ENCODE measurements around the gene PRAMEF4. TPM values are rescaled to one million over a fixed set of nuclear protein-coding genes. Genes with fewer than 3 reads are reported as not detected.
"Not testable (repeated sequence)": the region's sequence is repeated elsewhere in the genome, so short reads cannot be mapped to it uniquely, and the experiment has no call there.

PRAMEF4 gene
- total RNA-seq (2021) (not detected in 2 replicates), Bru-seq, nascent RNA (not detected), BruChase-seq, experiment 1, labeled RNA remaining after a 2-hour chase (not detected), BruChase-seq, experiment 2, labeled RNA remaining after a 6-hour chase (not detected)
- long read RNA-seq: 0 reads

GRCh38 chr1:12886101-12886500 lies at the start of gene PRAMEF4:
Gene PRAMEF4 (minus strand): TSS chr1:12886201. CDS start chr1:12883394, 2,807 bp downstream.
- intact Hi-C loops (cut with micrococcal nuclease; ENCODE audit: unreplicated experiment); H3K4me3 ChIP-seq; H3K9me3 ChIP-seq (ENCODE audit: insufficient read depth, low read depth); DNase-seq; H3K4me1 ChIP-seq (replicated peaks; ENCODE audit: insufficient read depth); H3F3A ChIP-seq (ENCODE audit: insufficient read depth, low read depth); H4K20me1 ChIP-seq (ENCODE audit: insufficient read depth); H2AFZ ChIP-seq; POLR2A ChIA-PET (ENCODE audit: unreplicated experiment); H3K27me3 ChIP-seq (ENCODE audit: insufficient read depth, low read depth); BruUV-seq (replicated peaks); H3K9me2 ChIP-seq (ENCODE audit: insufficient read depth); H3K4me2 ChIP-seq; CTCF ChIA-PET; H3K27ac ChIP-seq; H3K79me2 ChIP-seq (ENCODE audit: low read depth); H3K36me3 ChIP-seq (ENCODE audit: low read depth): not testable (repeated sequence)

GRCh38 chr1:12924368-12924767 lies 38.4 kb upstream of the PRAMEF4 start:
- H4K20me1 ChIP-seq (ENCODE audit: insufficient read depth); H3K4me3 ChIP-seq; H3K27me3 ChIP-seq (ENCODE audit: insufficient read depth, low read depth); intact Hi-C loops (cut with micrococcal nuclease; ENCODE audit: unreplicated experiment); H3K9me2 ChIP-seq (ENCODE audit: insufficient read depth); POLR2A ChIA-PET (ENCODE audit: unreplicated experiment); H3F3A ChIP-seq (ENCODE audit: insufficient read depth, low read depth); H3K36me3 ChIP-seq (ENCODE audit: low read depth); H3K79me2 ChIP-seq (ENCODE audit: low read depth); H3K4me2 ChIP-seq; CTCF ChIA-PET; DNase-seq; BruUV-seq (replicated peaks); H3K9me3 ChIP-seq (ENCODE audit: insufficient read depth, low read depth); H2AFZ ChIP-seq; H3K27ac ChIP-seq; H3K4me1 ChIP-seq (replicated peaks; ENCODE audit: insufficient read depth): not testable (repeated sequence)

- CTCF ChIA-PET; H4K20me1 ChIP-seq (ENCODE audit: insufficient read depth); H3K36me3 ChIP-seq (ENCODE audit: low read depth); H3K9me2 ChIP-seq (ENCODE audit: insufficient read depth); H2AFZ ChIP-seq; H3F3A ChIP-seq (ENCODE audit: insufficient read depth, low read depth); BruUV-seq (replicated peaks); H3K27me3 ChIP-seq (ENCODE audit: insufficient read depth, low read depth); H3K9me3 ChIP-seq (ENCODE audit: insufficient read depth, low read depth); H3K4me3 ChIP-seq; H3K79me2 ChIP-seq (ENCODE audit: low read depth); H3K27ac ChIP-seq; POLR2A ChIA-PET (ENCODE audit: unreplicated experiment); intact Hi-C loops (cut with micrococcal nuclease; ENCODE audit: unreplicated experiment); H3K4me2 ChIP-seq; H3K4me1 ChIP-seq (replicated peaks; ENCODE audit: insufficient read depth): not testable (repeated sequence)
- DNase-seq: peak in 1 of 2 experiments; percentile 5
Observed at GRCh38 chr1:12921749-12922148, 35.7 kb upstream of the PRAMEF4 start.

GRCh38 chr1:12916310-12916709 lies 30.3 kb upstream of the PRAMEF4 start, which contains the start of gene PRAMEF7:
Gene PRAMEF7 (plus strand): TSS chr1:12916610. CDS start chr1:12917693, 1,083 bp downstream.
- H3K9me3 ChIP-seq (ENCODE audit: insufficient read depth, low read depth); H3K36me3 ChIP-seq (ENCODE audit: low read depth); H3K4me2 ChIP-seq; POLR2A ChIA-PET (ENCODE audit: unreplicated experiment); CTCF ChIA-PET; H3K27me3 ChIP-seq (ENCODE audit: insufficient read depth, low read depth); H3F3A ChIP-seq (ENCODE audit: insufficient read depth, low read depth); H3K4me1 ChIP-seq (replicated peaks; ENCODE audit: insufficient read depth); DNase-seq; H3K4me3 ChIP-seq; H2AFZ ChIP-seq; BruUV-seq (replicated peaks); H4K20me1 ChIP-seq (ENCODE audit: insufficient read depth); H3K9me2 ChIP-seq (ENCODE audit: insufficient read depth); intact Hi-C loops (cut with micrococcal nuclease; ENCODE audit: unreplicated experiment); H3K27ac ChIP-seq; H3K79me2 ChIP-seq (ENCODE audit: low read depth): not testable (repeated sequence)

GRCh38 chr1:12903793-12904572 lies 18.0 kb upstream of the PRAMEF4 start:
- H2AFZ ChIP-seq; DNase-seq; H3K9me2 ChIP-seq (ENCODE audit: insufficient read depth); CTCF ChIA-PET; intact Hi-C loops (cut with micrococcal nuclease; ENCODE audit: unreplicated experiment); H3K4me2 ChIP-seq; H3K4me1 ChIP-seq (replicated peaks; ENCODE audit: insufficient read depth); H3K4me3 ChIP-seq; H4K20me1 ChIP-seq (ENCODE audit: insufficient read depth); H3F3A ChIP-seq (ENCODE audit: insufficient read depth, low read depth); POLR2A ChIA-PET (ENCODE audit: unreplicated experiment); H3K9me3 ChIP-seq (ENCODE audit: insufficient read depth, low read depth); H3K27ac ChIP-seq; H3K27me3 ChIP-seq (ENCODE audit: insufficient read depth, low read depth); H3K79me2 ChIP-seq (ENCODE audit: low read depth); H3K36me3 ChIP-seq (ENCODE audit: low read depth); BruUV-seq (replicated peaks): not testable (repeated sequence)

GRCh38 chr1:12899186-12899585 lies 13.2 kb upstream of the PRAMEF4 start:
- POLR2A ChIA-PET (ENCODE audit: unreplicated experiment); H3K4me3 ChIP-seq: not testable (repeated sequence)

GRCh38 chr1:12898170-12898569 lies 12.2 kb upstream of the PRAMEF4 start, which contains the start of gene PRAMEF10:
Gene PRAMEF10 (minus strand): TSS chr1:12898270. CDS start chr1:12895847, 2,423 bp downstream.
- H3K79me2 ChIP-seq (ENCODE audit: low read depth); DNase-seq; H3K9me2 ChIP-seq (ENCODE audit: insufficient read depth); H2AFZ ChIP-seq; intact Hi-C loops (cut with micrococcal nuclease; ENCODE audit: unreplicated experiment); H3K4me3 ChIP-seq; H3F3A ChIP-seq (ENCODE audit: insufficient read depth, low read depth); BruUV-seq (replicated peaks); CTCF ChIA-PET; H3K27ac ChIP-seq; H3K9me3 ChIP-seq (ENCODE audit: insufficient read depth, low read depth); H3K4me2 ChIP-seq; H3K36me3 ChIP-seq (ENCODE audit: low read depth); H3K4me1 ChIP-seq (replicated peaks; ENCODE audit: insufficient read depth); H4K20me1 ChIP-seq (ENCODE audit: insufficient read depth); POLR2A ChIA-PET (ENCODE audit: unreplicated experiment); H3K27me3 ChIP-seq (ENCODE audit: insufficient read depth, low read depth): not testable (repeated sequence)

More at GRCh38 chr1:12899186-12899585, 13.2 kb upstream of the PRAMEF4 start:
- H3K9me3 ChIP-seq (ENCODE audit: insufficient read depth, low read depth); H3K79me2 ChIP-seq (ENCODE audit: low read depth); DNase-seq; H2AFZ ChIP-seq; H3K27ac ChIP-seq; H3K36me3 ChIP-seq (ENCODE audit: low read depth); H3K27me3 ChIP-seq (ENCODE audit: insufficient read depth, low read depth); CTCF ChIA-PET; H3F3A ChIP-seq (ENCODE audit: insufficient read depth, low read depth); H4K20me1 ChIP-seq (ENCODE audit: insufficient read depth); H3K4me1 ChIP-seq (replicated peaks; ENCODE audit: insufficient read depth); H3K9me2 ChIP-seq (ENCODE audit: insufficient read depth); BruUV-seq (replicated peaks); intact Hi-C loops (cut with micrococcal nuclease; ENCODE audit: unreplicated experiment); H3K4me2 ChIP-seq: not testable (repeated sequence)

Data from PC-9 (cell line).